Activated CD4-positive, alpha-beta T cell treated with anti-CD3 and anti-CD28 coated beads, Interleukin-2, Interleukin-6, amounts not matched to agents 100 ng/mL and 50 ng/mL, durations not matched to agents 16 hours and 8 hours (primary cell): ENCODE data around the gene GBA2.

Source experiments
- DNase-seq: peaks from one replicate; pipeline ENCODE4 v3.0.0-alpha.2; 2020

Gene GBA2

DNA sequence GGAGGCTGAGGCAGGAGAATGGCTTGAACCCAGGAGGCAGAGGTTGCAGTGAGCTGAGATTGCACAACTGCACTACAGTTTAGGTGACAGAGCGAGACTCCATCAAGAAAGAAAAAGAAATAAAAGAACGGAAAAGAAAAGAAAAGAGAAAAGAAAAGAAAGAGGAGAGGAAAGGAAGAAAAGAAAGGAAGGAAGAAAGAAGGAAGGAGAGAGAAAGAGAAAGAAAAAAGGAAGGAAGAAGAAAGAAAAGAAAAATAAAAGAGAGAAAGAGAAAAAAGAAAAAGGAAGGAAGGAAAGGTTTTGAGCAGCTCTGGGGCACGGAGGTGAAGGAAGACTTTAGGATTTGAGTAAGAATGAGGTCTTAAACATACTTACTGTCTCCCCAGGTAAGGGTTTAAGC, 35.5 kb downstream of the GBA2 start:
- no peak for DNase-seq

DNA sequence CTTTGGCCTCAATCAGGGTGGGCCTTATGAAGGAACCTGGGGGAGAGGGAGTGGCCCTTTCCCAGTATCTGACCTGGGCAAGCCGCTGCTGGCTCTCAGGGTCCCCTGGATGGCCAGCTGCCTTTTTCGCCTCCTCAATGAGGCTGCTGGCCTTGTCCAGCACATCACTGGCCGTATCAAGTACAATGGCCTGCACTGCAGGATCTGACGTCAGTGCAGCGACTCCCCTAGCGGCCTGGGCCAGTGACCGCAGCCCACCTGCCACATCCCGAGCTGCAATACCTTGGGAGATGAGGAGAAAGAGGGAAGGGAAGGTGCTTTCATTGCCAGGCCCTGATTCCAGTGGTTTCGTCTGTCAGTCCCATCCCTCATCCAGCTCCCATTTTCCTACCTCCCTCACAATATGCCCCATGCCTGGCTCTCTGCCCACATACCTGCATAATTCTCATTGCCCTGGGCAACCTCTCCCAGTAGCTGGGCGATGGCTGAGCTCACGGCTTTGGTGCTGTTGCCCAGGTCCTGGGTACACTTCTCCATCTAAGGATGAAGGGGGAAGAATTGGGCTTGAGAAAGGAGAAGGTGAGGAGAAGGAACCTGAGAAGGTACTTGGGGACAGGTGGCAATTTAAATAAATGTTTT, 36.1 kb downstream of the GBA2 start:
- DNase-seq = no peak

DNA sequence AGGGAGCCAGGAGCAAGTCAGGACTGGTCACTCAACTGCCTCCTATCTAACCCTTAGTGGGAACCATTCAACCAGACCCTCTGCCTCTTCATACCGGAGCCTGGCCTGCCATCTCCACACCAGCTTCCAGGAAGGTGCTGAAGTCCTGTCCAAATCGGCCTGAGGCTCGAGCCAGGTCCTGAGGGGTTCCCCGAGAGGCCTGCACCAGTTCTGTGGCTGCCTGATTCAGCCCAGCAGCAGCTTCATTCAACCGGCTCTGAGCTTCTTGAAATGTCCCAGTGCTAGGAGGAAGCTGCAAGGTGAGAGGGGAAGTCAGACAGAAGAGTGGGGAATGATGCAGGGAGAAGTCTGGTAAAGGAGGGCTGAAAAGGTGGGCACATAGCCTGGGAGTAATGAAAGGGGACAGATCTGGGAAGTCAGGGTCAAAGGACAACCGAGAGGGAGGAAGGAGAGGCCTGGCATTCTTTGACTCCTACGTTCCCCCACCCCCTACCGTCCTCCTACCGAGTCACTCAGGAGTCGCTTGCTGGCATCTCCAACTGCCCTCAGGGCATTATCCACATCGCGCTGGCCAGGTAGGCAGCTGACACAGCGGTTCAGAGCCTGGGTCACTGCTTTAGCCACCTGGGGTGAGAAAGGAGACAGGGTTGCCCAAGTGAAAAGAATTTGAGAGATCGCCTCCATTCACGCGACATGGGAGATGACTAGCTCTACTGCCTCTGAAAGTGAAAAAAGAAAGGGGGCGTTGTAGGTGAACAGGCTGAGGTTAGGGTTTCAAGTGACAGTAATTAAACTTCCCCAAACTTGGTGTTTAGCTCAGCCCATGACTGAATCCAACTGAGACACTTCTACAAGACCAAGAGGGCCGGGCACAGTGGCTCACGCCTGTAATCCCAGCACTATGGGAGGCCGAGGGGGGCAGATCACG, 37.3 kb downstream of the GBA2 start:
- no peak for DNase-seq

GRCh38 chr9:35710818-35711500, 38.1 kb downstream of the GBA2 start:
- DNase-seq = no peak

DNA sequence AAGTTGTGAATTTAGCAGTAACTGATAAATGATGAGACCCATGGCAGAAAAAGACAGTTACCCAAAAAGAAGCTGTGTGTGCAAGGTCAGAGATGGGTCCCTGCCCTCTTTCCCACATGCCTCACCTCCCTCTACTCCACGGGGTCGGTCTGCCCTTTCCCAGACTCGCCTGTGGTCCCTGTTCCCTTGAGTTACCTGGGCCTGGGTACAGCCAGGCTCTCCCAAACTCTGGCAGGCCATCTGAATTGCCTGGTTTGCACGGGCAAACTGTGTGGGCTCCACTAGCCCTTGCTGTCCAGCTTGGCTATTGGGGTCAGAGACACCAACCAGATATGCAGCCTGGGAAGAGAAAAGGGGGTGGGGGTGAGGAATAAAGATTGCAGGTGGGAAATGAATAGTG, 40.9 kb downstream of the GBA2 start:
- DNase-seq = no peak

- no peak for DNase-seq
Measured at GRCh38 chr9:35706951-35707350, 42.1 kb downstream of the GBA2 start.

- DNase-seq = no peak
Measured at GRCh38 chr9:35705836-35706430, 43.1 kb downstream of the GBA2 start.

DNA sequence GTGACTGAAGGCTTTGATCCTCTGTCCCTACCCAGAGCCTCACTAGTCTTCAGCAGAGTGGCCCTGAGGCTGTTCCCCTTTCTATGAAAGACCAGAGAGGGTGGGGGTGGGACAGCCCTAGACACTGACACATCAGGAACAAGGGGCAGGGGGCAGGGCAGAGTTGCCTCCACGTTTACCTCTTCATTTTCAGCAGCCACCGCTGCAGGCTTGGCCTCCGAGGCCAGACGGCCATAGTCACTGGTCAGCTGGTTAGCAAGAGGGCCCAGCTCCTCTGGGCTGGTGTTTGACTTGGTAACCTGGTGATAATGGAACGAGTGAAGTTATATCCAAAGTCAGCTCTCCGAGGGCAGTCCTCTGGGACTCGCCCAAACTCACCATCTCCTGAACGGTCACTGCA, 43.7 kb downstream of the GBA2 start:
- DNase-seq = no peak

- DNase-seq = no peak
Measured at GRCh38 chr9:35703906-35704672, 44.9 kb downstream of the GBA2 start.

- DNase-seq = no peak
Measured at GRCh38 chr9:35702696-35703095, 46.3 kb downstream of the GBA2 start.

GRCh38 chr9:35700942-35701341, 48.1 kb downstream of the GBA2 start:
- no peak for DNase-seq

GRCh38 chr9:35700031-35700430, 49.0 kb downstream of the GBA2 start:
- DNase-seq = no peak

- no peak for DNase-seq
Measured at GRCh38 chr9:35698231-35698630, 50.8 kb downstream of the GBA2 start.

GRCh38 chr9:35697486-35697885, 51.5 kb downstream of the GBA2 start:
- DNase-seq = no peak

- peak; percentile 70 for DNase-seq
Measured at GRCh38 chr9:35696520-35697215, 52.4 kb downstream of the GBA2 start.

- DNase-seq = no peak
Measured at GRCh38 chr9:35695943-35696401, 53.1 kb downstream of the GBA2 start.

- DNase-seq = no peak
Measured at GRCh38 chr9:35691757-35692301, 57.2 kb downstream of the GBA2 start.

DNA sequence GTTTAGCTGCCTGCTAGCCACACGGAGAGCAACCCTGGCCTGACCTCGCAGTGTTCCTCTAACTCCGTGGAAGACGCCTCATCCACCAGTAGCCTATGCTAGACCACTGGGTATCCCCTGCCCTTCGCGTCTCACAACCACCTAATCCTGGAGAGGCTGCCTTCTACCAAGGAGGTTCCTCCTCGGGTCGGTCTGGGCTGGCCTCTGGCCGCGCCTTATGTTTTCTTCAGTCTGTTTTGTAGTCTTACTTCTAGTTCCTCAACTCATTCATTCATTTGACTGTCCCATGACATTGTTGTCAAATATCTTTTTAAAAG, 57.7 kb downstream of the GBA2 start:
- DNase-seq = no peak

DNA sequence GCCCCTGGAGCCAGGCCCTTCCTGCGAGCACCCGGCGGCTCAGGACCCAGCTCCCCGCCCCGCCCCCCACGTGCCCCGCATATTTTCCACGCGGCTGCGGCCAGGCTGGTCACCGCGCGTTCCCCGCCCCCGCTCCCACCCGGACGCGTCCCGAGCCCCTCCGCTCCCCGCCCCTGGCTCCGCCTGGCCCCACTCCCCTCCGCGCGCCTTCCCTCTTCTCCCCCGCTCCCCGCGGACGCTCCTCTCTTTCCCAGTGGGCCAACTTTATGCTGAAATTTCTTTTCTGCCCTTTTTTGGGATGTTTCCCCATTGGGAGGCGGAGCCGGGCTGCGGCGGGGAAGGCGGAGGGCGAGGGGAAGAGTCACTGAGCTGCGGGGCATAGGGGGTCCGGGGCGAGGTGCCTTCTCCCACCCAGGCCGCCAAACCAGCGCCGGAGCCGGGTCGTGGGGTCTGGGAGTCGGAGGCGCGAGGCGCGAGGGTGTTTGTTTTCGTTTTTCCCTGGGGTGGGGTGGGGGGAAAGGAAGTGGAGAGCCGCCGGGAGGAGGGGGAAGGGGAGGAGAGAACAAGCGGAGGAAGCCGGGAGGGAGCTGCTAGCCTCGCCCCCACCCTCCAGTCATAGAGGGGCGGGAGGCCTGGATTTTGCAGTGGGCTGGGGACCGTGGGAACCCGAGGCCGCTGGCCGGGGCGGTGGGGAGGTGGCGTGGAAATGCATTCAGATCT, 58.3 kb downstream of the GBA2 start:
- peak; percentile 25 for DNase-seq

GRCh38 chr9:35690294-35690613, 58.8 kb downstream of the GBA2 start:
- no peak for DNase-seq
